ENCODE results near the gene PDE1A.

DNA sequence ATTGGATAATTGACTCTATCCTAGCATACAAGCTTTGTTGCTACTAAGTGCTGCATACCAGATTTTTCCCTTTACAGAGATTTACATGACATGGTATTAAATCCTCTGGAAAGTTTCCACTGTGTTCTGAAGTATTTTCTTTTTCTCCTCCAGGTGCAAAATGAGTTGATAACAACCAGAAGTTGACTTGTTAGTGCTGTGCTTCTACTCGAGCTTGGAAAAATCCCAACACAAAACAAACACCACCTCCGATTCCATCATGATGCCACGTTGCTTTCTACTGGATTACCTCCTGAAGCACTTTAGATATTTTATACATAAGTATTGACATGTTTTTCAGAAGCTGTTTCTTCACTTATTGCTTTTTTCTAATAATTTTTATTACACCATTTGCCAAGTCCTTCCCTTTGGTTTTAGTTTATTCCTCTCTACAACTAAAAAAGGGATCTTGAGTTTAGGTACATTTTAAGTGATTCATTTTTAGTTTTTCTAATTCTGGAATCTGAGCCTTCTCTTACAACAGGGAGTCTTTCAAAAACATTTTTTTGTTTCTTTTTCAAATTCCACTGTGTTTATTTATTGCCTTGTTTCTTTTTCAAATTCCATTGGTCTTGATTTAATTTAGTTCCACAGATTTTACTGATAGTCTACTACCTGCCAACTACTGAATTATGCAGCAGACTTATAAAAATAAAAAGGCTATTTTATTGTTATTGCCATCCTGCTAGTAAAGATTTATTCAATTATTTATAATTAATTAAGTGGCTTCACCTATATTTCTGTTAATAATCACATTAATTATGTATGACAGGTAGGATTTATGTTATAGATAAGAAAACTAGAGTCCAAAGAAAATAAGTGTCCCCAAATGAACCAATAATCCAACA lies 297.8 kb downstream of the PDE1A start:
- TF ChIP-seq CTCF (IDR thresholded peaks at IDR 0.05) (no peak), POLR2A (IDR thresholded peaks at IDR 0.05) (no peak), EP300 (IDR thresholded peaks at IDR 0.05; ENCODE audit: low read depth) (no peak)
